Colonic mucosa (tissue), 4 donors: ENCODE results near the gene CARD10. TPM values are rescaled to one million over a fixed set of nuclear protein-coding genes. Genes with fewer than 3 reads are reported as not detected.

ENCODE experiments used
- DNase-seq: peaks from one replicate; pipeline ENCODE4 v3.0.0-alpha.2; 2020
- H3K27ac ChIP-seq: fragments of 200-600 bp; one replicate; pipeline ENCODE4 v1.8.0; 2021
- H3K27me3 ChIP-seq: fragments of 200-600 bp; one replicate; pipeline ENCODE4 v1.8.0; 2021
- H3K36me3 ChIP-seq: fragments of 200-600 bp; one replicate; pipeline ENCODE4 v1.8.0; 2021
- H3K4me1 ChIP-seq: fragments of 200-600 bp; one replicate; pipeline ENCODE4 v1.8.0; 2021; ENCODE audit warnings: mild to moderate bottlenecking
- H3K4me3 ChIP-seq: fragments of 200-600 bp; one replicate; pipeline ENCODE4 v1.8.0; 2021
- H3K9ac ChIP-seq, 2 donors: one replicate each; pipeline ENCODE4 v1.7.0; 2013; ENCODE audit warnings: control low read depth in 2 of 2, low read depth in 2 of 2, low read length in 2 of 2
- H3K9me3 ChIP-seq: fragments of 200-600 bp; one replicate; pipeline ENCODE4 v1.8.0; 2021
- CTCF ChIP-seq: fragments of 200-600 bp; IDR thresholded peaks from one replicate; pipeline ENCODE4 v1.8.0; 2022; ENCODE audit warnings: antibody characterized with exemption, mild to moderate bottlenecking
- intact Hi-C: fragments of 100-400 bp; cut with DNase I; formaldehyde crosslinking; loops from one replicate; pipeline ENCODE4 v1.14.1; 2022
- total RNA-seq, 2 donors: library from RNA; stranded (reverse); fragmentation: NEBNext Ultra II Directional in 1 of 2; extraction: Animal tissue kit (Norgen Biotek cat#: 25700) in 1 of 2; gene quantifications; one replicate each; pipeline ENCODE4 v1.2.1, GENCODE V29; 2021
- donor health status: healthy.
- donor health status: DM: no; HTN: no; CAD: no.
- donor health status: DM: no; HTN: no; CAD: no.

Gene CARD10
- total RNA-seq, 2 donors from 2014 or later = 59.3 to 60.5 TPM

- Histone ChIP-seq H3K9ac (no peak overlapping the region), H3K9me3 (no peaks in the 10 kb centered on the region), H3K36me3 (no peaks in the 10 kb centered on the region), H3K4me3 (no peak overlapping the region), H3K27ac (no peak overlapping the region), H3K4me1 (no peaks in the 10 kb centered on the region), H3K27me3 (no peaks in the 10 kb centered on the region)
- intact Hi-C loops = no loop called here
- no peak for DNase-seq
- no peak for TF ChIP-seq CTCF
Observed at GRCh38 chr22:37443977-37444376, 75.2 kb downstream of the CARD10 start.

- no peak for TF ChIP-seq CTCF
- Histone ChIP-seq H3K9ac (no peak overlapping the region), H3K27ac (no peak overlapping the region), H3K4me3 (no peak overlapping the region), H3K27me3 (no peaks in the 10 kb centered on the region), H3K4me1 (no peaks in the 10 kb centered on the region), H3K9me3 (no peaks in the 10 kb centered on the region), H3K36me3 (no peaks in the 10 kb centered on the region)
- no peak for DNase-seq
- intact Hi-C loops = no loop called here
Observed at GRCh38 chr22:37443086-37443485, 76.1 kb downstream of the CARD10 start.

- Histone ChIP-seq H3K4me3 (no peak overlapping the region), H3K4me1 (no peaks in the 10 kb centered on the region), H3K9ac (no peak overlapping the region), H3K9me3 (no peaks in the 10 kb centered on the region), H3K27ac (no peak overlapping the region), H3K36me3 (no peaks in the 10 kb centered on the region), H3K27me3 (no peaks in the 10 kb centered on the region)
- intact Hi-C loops = no loop called here
- TF ChIP-seq CTCF = no peak
- no peak for DNase-seq
Observed at GRCh38 chr22:37442537-37442936, 76.7 kb downstream of the CARD10 start.

GRCh38 chr22:37442135-37442534 is 77.1 kb downstream of the CARD10 start:
- Histone ChIP-seq H3K36me3 (no peaks in the 10 kb centered on the region), H3K9me3 (no peaks in the 10 kb centered on the region), H3K27ac (no peak overlapping the region), H3K9ac (no peak overlapping the region), H3K4me1 (no peaks in the 10 kb centered on the region), H3K27me3 (no peaks in the 10 kb centered on the region), H3K4me3 (no peak overlapping the region)
- no peak for TF ChIP-seq CTCF
- intact Hi-C loops = no loop called here
- no peak for DNase-seq

GRCh38 chr22:37440875-37441274 is 78.3 kb downstream of the CARD10 start:
- no peak for DNase-seq
- TF ChIP-seq CTCF = no peak
- no peaks in the 10 kb centered on the region for H3K9me3 ChIP-seq
- intact Hi-C loops = no loop called here
- H3K36me3 ChIP-seq = no peaks in the 10 kb centered on the region
- no peak overlapping the region for H3K9ac ChIP-seq
- no peak overlapping the region for H3K27ac ChIP-seq
- no peaks in the 10 kb centered on the region for H3K27me3 ChIP-seq
- H3K4me3 ChIP-seq = no peak overlapping the region
- no peaks in the 10 kb centered on the region for H3K4me1 ChIP-seq

Other genes starting within 250 kb of the CARD10 start
- gene CYTH4, start 236.9 kb downstream of the CARD10 start, total RNA-seq = 1 to 10 TPM; 3.0 to 7.4 TPM
- gene ELFN2, start 91.9 kb downstream of the CARD10 start, total RNA-seq = under 1 TPM; 0.07 to 0.21 TPM
- gene MFNG, start 33.0 kb downstream of the CARD10 start, total RNA-seq = 10 to 100 TPM in 1 of 2 donors, 1 to 10 TPM in 1; 6.5 to 10.7 TPM
- gene CDC42EP1, start 41.1 kb upstream of the CARD10 start, total RNA-seq = 10 to 100 TPM; 66.1 to 97.0 TPM
- 100 to 1,000 TPM; 118 to 160 TPM for gene LGALS2, start 60.7 kb upstream of the CARD10 start, total RNA-seq
- gene GGA1, start 89.4 kb upstream of the CARD10 start, total RNA-seq = 10 to 100 TPM; 45.7 to 90.2 TPM
- 100 to 1,000 TPM in 1 of 2 donors, 10 to 100 TPM in 1; 91.8 to 125 TPM for gene SH3BP1, start 120.3 kb upstream of the CARD10 start, total RNA-seq
- gene PDXP, start 139.3 kb upstream of the CARD10 start, total RNA-seq = 10 to 100 TPM; 24.5 to 34.0 TPM
- 100 to 1,000 TPM in 1 of 2 donors, 10 to 100 TPM in 1; 83.3 to 222 TPM for gene LGALS1, start 156.2 kb upstream of the CARD10 start, total RNA-seq
- 10 to 100 TPM; 25.2 to 48.4 TPM for gene NOL12, start 166.9 kb upstream of the CARD10 start, total RNA-seq
- gene TRIOBP, start 177.6 kb upstream of the CARD10 start, total RNA-seq = 10 to 100 TPM; 69.5 to 75.7 TPM